IPS-18a (cell line): Measurements from ENCODE around the gene ELOVL6.

Experiments
- H3K27ac ChIP-seq: one replicate; pipeline ENCODE4 v1.5.1; 2013; ENCODE audit warnings: low read length
- H3K27me3 ChIP-seq: one replicate; pipeline ENCODE4 v1.6.1; 2013; ENCODE audit warnings: mild to moderate bottlenecking, low read length; ENCODE audit not compliant: control insufficient read depth, insufficient read depth
- H3K36me3 ChIP-seq: one replicate; pipeline ENCODE4 v1.6.1; 2013; ENCODE audit warnings: low read depth, low read length; ENCODE audit not compliant: control insufficient read depth
- H3K4me1 ChIP-seq: one replicate; pipeline ENCODE4 v1.6.1; 2013; ENCODE audit warnings: low read depth, low read length; ENCODE audit not compliant: control insufficient read depth
- H3K4me3 ChIP-seq: one replicate; pipeline ENCODE4 v1.5.1; 2013; ENCODE audit warnings: low read length
- H3K9ac ChIP-seq: one replicate; pipeline ENCODE4 v1.6.1; 2013; ENCODE audit warnings: mild to moderate bottlenecking, low read length, moderate library complexity
- H3K9me3 ChIP-seq: one replicate; pipeline ENCODE4 v1.6.1; 2013; ENCODE audit warnings: low read depth, low read length; ENCODE audit not compliant: control insufficient read depth

ELOVL6 gene

DNA sequence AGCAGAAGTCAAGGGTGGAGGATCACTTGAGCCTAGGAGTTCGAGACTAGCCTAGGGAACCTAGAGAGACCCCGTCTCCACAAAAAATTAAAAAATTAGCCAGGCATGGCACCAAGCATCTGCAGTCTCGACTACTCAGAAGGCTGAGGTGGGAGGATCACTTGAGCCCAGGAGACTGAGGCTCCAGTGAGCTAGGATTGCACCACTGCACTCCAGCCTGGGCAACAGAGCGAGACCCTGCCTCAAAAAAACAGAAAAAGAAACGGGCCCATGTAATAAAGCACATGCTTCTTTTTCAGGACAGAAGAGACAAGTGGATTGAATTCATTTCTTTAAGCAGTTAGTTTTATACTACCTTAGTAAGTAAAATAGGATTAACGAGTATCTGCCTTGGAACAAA lies 42.0 kb downstream of the ELOVL6 start:
- Histone ChIP-seq H3K27me3 (no peaks in the 10 kb centered on the region), H3K4me1 (no peaks in the 10 kb centered on the region), H3K4me3 (no peak overlapping the region), H3K9me3 (no peaks in the 10 kb centered on the region), H3K36me3 (peaks cover 10% of the 10 kb centered on the region), H3K27ac (no peak overlapping the region), H3K9ac (no peak overlapping the region)

DNA sequence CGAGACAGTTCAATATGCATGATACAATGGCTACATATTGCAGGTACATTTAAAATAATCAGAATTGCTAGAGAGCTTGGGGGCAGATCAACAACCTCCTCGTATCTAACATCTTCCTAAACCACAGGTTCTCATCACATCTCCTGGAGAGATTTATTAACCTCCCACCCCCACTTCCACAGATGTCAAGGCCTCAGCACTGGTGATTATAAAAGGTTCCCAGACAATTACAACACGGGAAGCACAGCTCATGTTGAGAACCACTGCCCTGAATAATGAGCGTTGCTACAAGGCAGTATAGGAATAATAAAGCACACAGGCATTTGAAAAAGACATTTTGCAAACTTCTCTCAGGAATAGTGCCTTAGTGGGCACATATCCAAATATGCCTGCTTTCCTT lies 42.8 kb downstream of the ELOVL6 start:
- Histone ChIP-seq H3K27ac (no peak overlapping the region), H3K27me3 (no peaks in the 10 kb centered on the region)

DNA sequence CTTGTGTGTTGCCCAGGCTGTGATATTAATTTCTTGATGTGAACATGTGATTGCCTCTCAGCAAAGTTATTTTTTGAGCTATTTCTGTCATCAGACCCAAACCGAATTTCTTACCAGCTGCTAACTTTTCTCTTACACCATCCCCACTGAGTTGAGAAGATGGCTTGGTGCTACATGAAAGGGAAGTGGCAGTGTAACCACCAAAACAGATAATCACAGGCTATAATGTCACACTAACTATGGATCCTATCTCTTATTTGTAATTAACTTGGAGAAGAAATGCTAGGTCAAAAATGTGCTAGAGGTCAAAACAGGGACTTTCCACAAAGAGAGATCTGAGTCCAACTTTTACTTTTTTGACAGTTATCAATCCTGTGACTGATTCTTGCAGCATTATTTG lies 43.8 kb downstream of the ELOVL6 start:
- H3K9me3 ChIP-seq, result no peaks in the 10 kb centered on the region
- H3K4me3 ChIP-seq, result no peak overlapping the region
- H3K4me1 ChIP-seq, result no peaks in the 10 kb centered on the region
- H3K27me3 ChIP-seq, result no peaks in the 10 kb centered on the region
- no peak overlapping the region for H3K9ac ChIP-seq
- H3K36me3 ChIP-seq, result peaks cover 12% of the 10 kb centered on the region
- H3K27ac ChIP-seq, result no peak overlapping the region

More for the DNA sequence above, 42.8 kb downstream of the ELOVL6 start:
- Histone ChIP-seq H3K36me3 (peaks cover 7% of the 10 kb centered on the region), H3K9me3 (no peaks in the 10 kb centered on the region), H3K4me1 (no peaks in the 10 kb centered on the region), H3K9ac (no peak overlapping the region), H3K4me3 (no peak overlapping the region)

DNA sequence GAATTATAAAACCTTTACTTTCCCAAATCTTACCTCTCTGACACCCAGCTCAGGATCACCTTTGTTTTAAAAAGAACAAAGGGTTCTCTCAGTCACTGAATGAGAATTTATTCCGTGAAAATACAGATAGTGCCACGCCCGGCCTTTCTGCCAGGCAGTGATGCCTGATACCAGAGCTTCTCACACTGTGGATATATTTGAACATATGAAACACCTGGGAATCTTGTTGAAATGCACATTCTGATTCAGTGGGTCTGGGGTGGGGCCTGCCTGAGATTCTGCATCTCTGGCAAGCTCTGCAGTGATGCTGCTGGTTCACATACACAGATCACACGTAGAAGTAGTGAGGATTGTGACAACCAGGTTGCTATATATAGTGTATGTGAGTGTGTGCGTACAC lies 46.0 kb downstream of the ELOVL6 start:
- Histone ChIP-seq H3K4me3 (no peak overlapping the region), H3K4me1 (no peaks in the 10 kb centered on the region), H3K9me3 (no peaks in the 10 kb centered on the region), H3K27ac (no peak overlapping the region), H3K36me3 (peaks cover 12% of the 10 kb centered on the region), H3K27me3 (no peaks in the 10 kb centered on the region), H3K9ac (no peak overlapping the region)

DNA sequence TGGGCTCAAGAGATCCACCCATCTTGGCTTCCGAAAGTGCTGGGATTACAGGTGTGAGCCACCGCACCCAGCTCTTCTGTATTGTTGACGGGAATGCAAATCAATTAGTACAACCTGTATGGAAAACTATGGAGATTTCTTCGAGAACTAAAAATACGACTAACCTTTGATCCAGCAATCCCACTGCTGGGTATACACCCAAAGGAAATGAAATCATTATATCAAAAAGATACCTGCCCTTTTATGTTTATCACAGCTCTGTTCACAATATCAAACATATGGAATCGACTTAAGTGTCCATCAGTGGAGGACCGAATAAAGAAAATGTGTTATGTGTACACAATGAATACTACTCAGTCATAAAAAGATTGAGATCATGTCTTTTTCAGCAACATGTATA lies 49.3 kb downstream of the ELOVL6 start:
- Histone ChIP-seq H3K36me3 (peaks cover 12% of the 10 kb centered on the region), H3K4me1 (no peaks in the 10 kb centered on the region)

DNA sequence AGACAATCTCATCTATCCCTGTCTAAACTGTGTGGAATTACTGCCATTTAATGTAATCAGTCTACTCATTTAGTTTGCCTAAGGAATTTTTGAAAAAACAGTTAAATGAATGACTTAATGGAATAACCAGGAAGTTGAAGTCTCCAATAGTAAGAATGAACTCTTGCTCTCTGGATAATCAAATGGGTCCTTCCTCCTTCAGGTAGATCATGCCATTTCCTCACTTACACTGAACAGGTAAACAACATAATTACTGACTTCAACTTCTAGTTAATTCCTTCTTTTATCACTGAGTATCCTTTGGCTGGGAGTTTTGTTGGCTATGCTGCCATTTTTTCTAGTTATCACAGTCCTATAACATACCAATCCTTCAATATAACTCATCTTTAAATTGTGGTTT lies 56.0 kb downstream of the ELOVL6 start:
- H3K9me3 ChIP-seq, result no peaks in the 10 kb centered on the region
- no peaks in the 10 kb centered on the region for H3K4me1 ChIP-seq
- H3K27ac ChIP-seq, result no peak overlapping the region
- no peaks in the 10 kb centered on the region for H3K27me3 ChIP-seq
- H3K36me3 ChIP-seq, result peaks cover 6% of the 10 kb centered on the region
- no peak overlapping the region for H3K4me3 ChIP-seq
- no peak overlapping the region for H3K9ac ChIP-seq

More for the DNA sequence above, 49.3 kb downstream of the ELOVL6 start:
- H3K27me3 ChIP-seq, result no peaks in the 10 kb centered on the region
- H3K4me3 ChIP-seq, result no peak overlapping the region
- no peak overlapping the region for H3K9ac ChIP-seq
- H3K9me3 ChIP-seq, result no peaks in the 10 kb centered on the region
- H3K27ac ChIP-seq, result no peak overlapping the region

DNA sequence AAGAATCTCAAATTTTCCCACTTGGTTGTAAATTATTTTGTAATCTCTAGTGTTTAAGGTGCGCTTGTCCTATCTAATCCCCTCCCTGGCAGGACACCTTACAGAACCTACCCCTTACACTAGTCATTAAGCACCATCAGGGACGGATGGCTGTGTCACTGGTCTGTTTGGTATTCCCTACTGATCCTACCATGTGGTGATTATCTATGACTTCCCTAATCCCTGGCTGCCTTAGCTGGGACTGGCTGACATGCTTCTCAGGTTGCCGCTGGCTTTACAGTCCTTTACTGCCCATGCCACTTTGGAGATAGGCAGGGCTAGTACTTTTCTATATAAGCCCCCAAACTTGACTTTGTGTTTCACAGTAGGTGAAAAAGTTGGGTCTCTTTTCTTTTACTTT lies 58.6 kb downstream of the ELOVL6 start:
- Histone ChIP-seq H3K9me3 (no peaks in the 10 kb centered on the region), H3K36me3 (peaks cover 6% of the 10 kb centered on the region), H3K4me1 (peaks cover 6% of the 10 kb centered on the region), H3K4me3 (no peak overlapping the region), H3K9ac (no peak overlapping the region), H3K27ac (no peak overlapping the region), H3K27me3 (no peaks in the 10 kb centered on the region)

DNA sequence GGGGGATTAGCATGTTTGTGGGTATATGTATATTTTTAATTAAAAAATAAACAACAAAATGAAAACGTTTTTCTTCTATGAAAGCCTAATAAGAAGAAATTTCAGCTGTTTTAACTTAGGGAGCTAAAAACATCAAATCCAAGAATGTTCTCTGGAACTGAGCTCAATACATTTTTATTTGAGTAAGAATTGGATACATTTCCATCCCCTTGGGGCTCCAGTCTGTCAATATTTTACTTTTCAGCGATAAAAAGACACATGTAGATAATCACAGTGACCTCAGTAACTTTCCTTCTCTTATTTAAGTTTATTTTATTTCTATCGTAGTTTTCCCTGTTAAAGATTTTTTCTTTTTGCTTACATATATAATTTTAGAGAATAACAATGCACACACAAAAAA lies 59.3 kb downstream of the ELOVL6 start:
- Histone ChIP-seq H3K4me1 (peaks cover 6% of the 10 kb centered on the region), H3K4me3 (no peak overlapping the region), H3K9ac (no peak overlapping the region), H3K27me3 (no peaks in the 10 kb centered on the region), H3K9me3 (no peaks in the 10 kb centered on the region), H3K36me3 (peaks cover 6% of the 10 kb centered on the region), H3K27ac (no peak overlapping the region)

DNA sequence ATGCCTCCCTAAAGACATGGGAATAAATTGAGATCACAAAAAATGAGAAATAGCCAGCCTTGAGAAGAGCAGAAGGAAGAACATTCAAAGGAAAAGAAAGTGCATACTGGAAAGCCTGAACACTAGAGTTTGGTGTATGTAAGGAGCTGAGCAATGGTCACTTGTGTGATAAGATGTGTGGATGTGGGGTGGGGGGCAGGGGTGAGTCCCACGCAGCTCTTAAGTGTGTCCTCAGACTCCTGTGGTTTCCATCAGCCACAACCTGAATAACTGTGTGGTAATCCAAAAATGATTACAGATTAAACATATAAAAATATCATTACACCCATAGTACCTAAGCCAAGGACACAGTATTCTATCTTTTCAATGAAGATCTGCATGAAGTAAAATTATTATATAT lies 59.9 kb downstream of the ELOVL6 start:
- H3K27me3 ChIP-seq, result no peaks in the 10 kb centered on the region
- no peaks in the 10 kb centered on the region for H3K9me3 ChIP-seq
- peaks cover 6% of the 10 kb centered on the region for H3K4me1 ChIP-seq
- H3K36me3 ChIP-seq, result peaks cover 9% of the 10 kb centered on the region
- no peak overlapping the region for H3K4me3 ChIP-seq
- no peak overlapping the region for H3K9ac ChIP-seq
- H3K27ac ChIP-seq, result no peak overlapping the region

DNA sequence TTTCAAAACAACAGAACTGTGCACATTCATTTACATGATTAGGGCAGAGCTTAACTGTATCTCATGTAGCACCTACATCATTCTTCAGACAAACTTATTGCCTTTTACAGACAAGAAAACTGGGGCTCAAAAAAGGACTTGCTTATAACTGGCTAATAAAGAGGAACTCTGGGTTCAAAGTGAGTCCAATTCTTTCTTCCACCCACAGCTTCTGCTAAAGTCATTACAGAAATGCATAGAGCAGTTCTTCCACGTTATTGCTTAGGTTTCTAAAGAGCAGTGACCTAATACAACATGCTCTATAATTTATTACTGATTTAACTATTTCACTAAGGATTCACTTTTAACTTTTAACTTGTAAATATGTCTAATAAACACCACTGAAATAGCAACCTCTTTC lies 60.6 kb downstream of the ELOVL6 start:
- Histone ChIP-seq H3K4me1 (peaks cover 6% of the 10 kb centered on the region), H3K27ac (no peak overlapping the region), H3K36me3 (peaks cover 4% of the 10 kb centered on the region)

DNA sequence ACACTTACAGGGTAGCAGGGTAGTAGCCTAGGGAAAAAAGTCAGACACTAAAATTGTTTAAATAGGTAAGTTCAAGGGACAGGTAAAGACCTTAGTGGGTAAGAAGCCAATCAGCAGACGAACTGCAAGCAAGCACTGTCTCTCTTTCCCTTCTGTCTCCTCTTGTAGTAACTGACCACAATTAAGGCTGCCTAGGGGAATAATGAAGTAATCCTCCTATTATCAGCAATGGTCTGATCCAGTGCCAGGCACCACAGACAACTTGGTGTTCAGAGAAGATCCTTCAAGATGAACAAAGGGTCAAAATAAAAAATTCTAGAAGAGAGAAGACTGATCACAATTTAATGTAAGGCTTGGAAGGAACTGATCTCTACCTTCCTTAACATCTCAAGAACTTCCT lies 62.9 kb downstream of the ELOVL6 start:
- Histone ChIP-seq H3K27ac (no peak overlapping the region), H3K4me1 (peaks cover 6% of the 10 kb centered on the region), H3K9ac (no peak overlapping the region), H3K27me3 (no peaks in the 10 kb centered on the region), H3K36me3 (peaks cover 3% of the 10 kb centered on the region), H3K4me3 (no peak overlapping the region), H3K9me3 (no peaks in the 10 kb centered on the region)

More for the DNA sequence above, 60.6 kb downstream of the ELOVL6 start:
- H3K9ac ChIP-seq, result no peak overlapping the region
- H3K9me3 ChIP-seq, result no peaks in the 10 kb centered on the region
- H3K27me3 ChIP-seq, result no peaks in the 10 kb centered on the region
- no peak overlapping the region for H3K4me3 ChIP-seq

DNA sequence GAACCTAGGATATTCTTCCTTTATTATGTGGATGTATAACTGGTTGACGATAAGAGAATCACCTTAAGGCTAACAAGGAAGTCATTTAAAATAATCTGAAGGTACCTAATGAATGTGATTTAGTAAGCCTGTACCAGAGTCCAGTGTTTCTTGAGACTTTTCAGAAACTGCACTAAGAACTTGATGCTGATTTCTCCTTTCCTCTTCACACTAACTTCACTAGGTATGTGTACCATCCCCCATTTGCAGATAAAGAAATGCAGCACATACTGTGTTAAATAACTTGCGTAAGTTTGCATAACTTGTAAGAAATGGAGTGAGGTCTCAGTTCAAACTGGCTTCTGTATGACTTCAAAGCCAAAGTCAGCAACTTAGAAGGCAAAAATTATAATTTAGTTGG lies 63.3 kb downstream of the ELOVL6 start:
- Histone ChIP-seq H3K9ac (no peak overlapping the region), H3K27me3 (no peaks in the 10 kb centered on the region), H3K9me3 (no peaks in the 10 kb centered on the region), H3K27ac (no peak overlapping the region), H3K4me3 (no peak overlapping the region), H3K4me1 (peaks cover 6% of the 10 kb centered on the region), H3K36me3 (peaks cover 3% of the 10 kb centered on the region)
